OCI-LY1 (cell line): ENCODE data around the gene SERTAD4.
"Not testable (repeated sequence)": the region's sequence is repeated elsewhere in the genome, so short reads cannot be mapped to it uniquely, and the experiment has no call there.

ENCODE experiments used
- CTCF ChIP-seq: fragments of 200-600 bp; sonication (generic), shearing (Covaris generic); IDR thresholded peaks from 2 replicates; pipeline ENCODE4 v1.5.1; 2017; ENCODE audit warnings: mild to moderate bottlenecking, antibody characterized with exemption, low read length, moderate library complexity, mixed read lengths
- EZH2 ChIP-seq: fragments of 200-600 bp; sonication (generic), shearing (Covaris generic); IDR thresholded peaks from 2 replicates; pipeline ENCODE4 v1.8.0; 2017; ENCODE audit warnings: borderline replicate concordance, mixed run types, mild to moderate bottlenecking, antibody characterized with exemption, low read length, moderate library complexity, mixed read lengths

GRCh38 chr1:210196266-210196665, 36.3 kb upstream of the SERTAD4 start:
- TF ChIP-seq CTCF, EZH2: not testable (repeated sequence)
